ENCODE data around the gene DMD. TPM values are rescaled to one million over a fixed set of nuclear protein-coding genes. Genes with fewer than 3 reads are reported as not detected.

Gene DMD
- total RNA-seq, 1 experiment from 2014 or later: 47.2 TPM

GRCh38 chrX:32139476-32139875 lies 1071.9 kb downstream of the DMD start:
- CTCF ChIA-PET: no interaction called here
- Histone ChIP-seq H3K4me3 (ENCODE audit: low read depth, low read length) (no peak overlapping the region), H3K9me3 (no peaks in the 10 kb centered on the region), H3K4me1 (no peaks in the 10 kb centered on the region), H3K36me3 (ENCODE audit: control insufficient read depth, insufficient read depth, low read length) (no peaks in the 10 kb centered on the region), H3K27me3 (replicated peaks; ENCODE audit: control insufficient read depth, insufficient read depth, low read length) (no peaks in the 10 kb centered on the region)
- H3K4me1 Mint-ChIP-seq (ENCODE audit: low read depth, unreplicated experiment): no peaks in the 10 kb centered on the region
- no peak overlapping the region for H3K4me3 Mint-ChIP-seq (ENCODE audit: unreplicated experiment)
- no peak for TF ChIP-seq CTCF (IDR thresholded peaks at IDR 0.05; ENCODE audit: insufficient read depth in 1 of 2, low read depth in 1 of 2, low read length in 1 of 2, severe bottlenecking in 1 of 2, unreplicated experiment in 1 of 2)
- H3K27me3 Mint-ChIP-seq (ENCODE audit: insufficient read depth, unreplicated experiment): no peaks in the 10 kb centered on the region
- H3K9me3 Mint-ChIP-seq (ENCODE audit: unreplicated experiment): no peaks in the 10 kb centered on the region
- DNase-seq: no peak
- H3K36me3 Mint-ChIP-seq (ENCODE audit: insufficient read depth, unreplicated experiment): no peaks in the 10 kb centered on the region
- intact Hi-C loops (cut with micrococcal nuclease; ENCODE audit: unreplicated experiment): no loop called here
- H3K27ac Mint-ChIP-seq (ENCODE audit: unreplicated experiment): no peak overlapping the region
- no TSS peak for BruUV-seq (replicated peaks)
- POLR2A ChIA-PET: no interaction called here

GRCh38 chrX:32137525-32137924 lies 1073.8 kb downstream of the DMD start:
- peak in 1 of 2 experiments; percentile 39 for DNase-seq
- Histone ChIP-seq H3K4me1 (no peaks in the 10 kb centered on the region), H3K4me3 (ENCODE audit: low read depth, low read length) (no peak overlapping the region), H3K27me3 (replicated peaks; ENCODE audit: control insufficient read depth, insufficient read depth, low read length) (no peaks in the 10 kb centered on the region), H3K9me3 (no peaks in the 10 kb centered on the region), H3K36me3 (ENCODE audit: control insufficient read depth, insufficient read depth, low read length) (no peaks in the 10 kb centered on the region)
- CTCF ChIA-PET: no interaction called here
- Mint-ChIP-seq H3K27ac (ENCODE audit: unreplicated experiment) (no peak overlapping the region), H3K9me3 (ENCODE audit: unreplicated experiment) (no peaks in the 10 kb centered on the region), H3K36me3 (ENCODE audit: insufficient read depth, unreplicated experiment) (no peaks in the 10 kb centered on the region), H3K4me1 (ENCODE audit: low read depth, unreplicated experiment) (no peaks in the 10 kb centered on the region), H3K27me3 (ENCODE audit: insufficient read depth, unreplicated experiment) (peaks cover 8% of the 10 kb centered on the region), H3K4me3 (ENCODE audit: unreplicated experiment) (no peak overlapping the region)
- BruUV-seq (replicated peaks): no TSS peak
- POLR2A ChIA-PET: no interaction called here
- no peak for TF ChIP-seq CTCF (IDR thresholded peaks at IDR 0.05; ENCODE audit: insufficient read depth in 1 of 2, low read depth in 1 of 2, low read length in 1 of 2, severe bottlenecking in 1 of 2, unreplicated experiment in 1 of 2)
- intact Hi-C loops (cut with micrococcal nuclease; ENCODE audit: unreplicated experiment): no loop called here

GRCh38 chrX:32126997-32127396 lies 1084.4 kb downstream of the DMD start:
- Histone ChIP-seq H3K27me3 (replicated peaks; ENCODE audit: control insufficient read depth, insufficient read depth, low read length) (no peaks in the 10 kb centered on the region), H3K9me3 (no peaks in the 10 kb centered on the region), H3K4me3 (ENCODE audit: low read depth, low read length) (no peak overlapping the region), H3K4me1 (no peaks in the 10 kb centered on the region), H3K36me3 (ENCODE audit: control insufficient read depth, insufficient read depth, low read length) (no peaks in the 10 kb centered on the region)
- Mint-ChIP-seq H3K27ac (ENCODE audit: unreplicated experiment) (no peak overlapping the region), H3K4me1 (ENCODE audit: low read depth, unreplicated experiment) (peaks cover 6% of the 10 kb centered on the region), H3K27me3 (ENCODE audit: insufficient read depth, unreplicated experiment) (no peaks in the 10 kb centered on the region), H3K4me3 (ENCODE audit: unreplicated experiment) (no peak overlapping the region), H3K9me3 (ENCODE audit: unreplicated experiment) (no peaks in the 10 kb centered on the region), H3K36me3 (ENCODE audit: insufficient read depth, unreplicated experiment) (no peaks in the 10 kb centered on the region)
- no TSS peak for BruUV-seq (replicated peaks)
- no peak for TF ChIP-seq CTCF (IDR thresholded peaks at IDR 0.05; ENCODE audit: insufficient read depth in 1 of 2, low read depth in 1 of 2, low read length in 1 of 2, severe bottlenecking in 1 of 2, unreplicated experiment in 1 of 2)
- intact Hi-C loops (cut with micrococcal nuclease; ENCODE audit: unreplicated experiment): no loop called here
- ChIA-PET CTCF (no interaction called here), POLR2A (no interaction called here)
- no peak for DNase-seq

Measured in Caco-2 (cell line).